HS-5 (cell line): Measurements from ENCODE around the gene KRTAP5-5.

Source experiments
- DNase-seq: peaks from one replicate; pipeline ENCODE4 v3.0.0-alpha.2; 2012; ENCODE audit warnings: low read depth

KRTAP5-5 gene

DNA sequence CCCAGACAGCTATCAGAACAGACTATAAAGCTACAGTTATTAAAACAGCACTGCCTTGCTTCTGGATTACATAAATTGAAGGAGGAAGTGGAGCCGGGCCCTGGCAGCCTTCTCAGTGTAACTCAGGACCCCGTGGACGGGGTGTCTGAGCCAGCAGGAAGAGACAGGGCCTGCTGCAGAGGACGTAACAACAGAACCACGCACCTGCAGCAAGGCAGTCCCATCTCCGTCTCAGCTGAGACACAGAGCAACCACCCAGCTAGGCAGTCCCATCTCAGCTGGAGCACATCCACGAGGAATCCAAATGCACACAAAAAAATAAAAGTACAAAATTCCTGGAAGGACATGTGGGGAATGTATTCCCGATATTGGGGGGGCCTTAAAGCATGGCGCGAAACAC, 50.3 kb downstream of the KRTAP5-5 start:
- no peak for DNase-seq
